Esophagus squamous epithelium (tissue), 5 donors: ENCODE measurements around the gene ACER3. TPM values are rescaled to one million over a fixed set of nuclear protein-coding genes. Genes with fewer than 3 reads are reported as not detected.

Experiments
- DNase-seq: peaks from one replicate; lab custom pipeline; 2025; lab: John Stamatoyannopoulos, UW
- H3K27ac ChIP-seq, 4 donors: fragments of 200-600 bp; sonication (generic); one replicate each; pipeline ENCODE4 v1.5.1; 2016 to 2019; ENCODE audit warnings: mild to moderate bottlenecking in 1 of 4
- H3K27me3 ChIP-seq, 4 donors: fragments of 200-600 bp; sonication (generic); 1 replicate in 3 of 4; 2 replicates in 1 of 4; pipeline versions ENCODE4 v1.5.1 to v1.6.0; 2017 to 2021; ENCODE audit warnings: antibody characterized with exemption in 1 of 4
- H3K36me3 ChIP-seq, 3 donors: fragments of 200-600 bp; sonication (generic); one replicate each; pipeline ENCODE4 v1.5.1; 2016 to 2019
- H3K4me1 ChIP-seq, 3 donors: fragments of 200-600 bp; sonication (generic); one replicate each; pipeline ENCODE4 v1.5.1; 2017 to 2019
- H3K4me3 ChIP-seq, 4 donors: fragments of 200-600 bp; sonication (generic); 1 replicate in 3 of 4; 2 replicates in 1 of 4; pipeline ENCODE4 v1.5.1; 2016 to 2019; ENCODE audit warnings: mild to moderate bottlenecking in 2 of 4, moderate library complexity in 1 of 4
- H3K9me3 ChIP-seq, 3 donors: fragments of 200-600 bp; sonication (generic); one replicate each; pipeline ENCODE4 v1.5.1; 2016 to 2019
- CTCF ChIP-seq, 6 experiments: fragments of 450-650 bp in 4 of 6; fragments of 200-600 bp in 2 of 6; sonication (generic) in 2 of 6; IDR thresholded peaks; one replicate each; pipeline ENCODE4 v1.5.1; 2016 to 2019; ENCODE audit warnings: antibody characterized with exemption in 6 of 6, mild to moderate bottlenecking in 4 of 6, moderate library complexity in 4 of 6
- POLR2A ChIP-seq, 4 donors: fragments of 450-650 bp; IDR thresholded peaks; one replicate each; pipeline ENCODE4 v1.6.1; 2017; ENCODE audit warnings: antibody characterized with exemption in 4 of 4, mild to moderate bottlenecking in 4 of 4, moderate library complexity in 3 of 4
- WGBS, 2 donors: methylation state at CpG; one replicate each; pipeline ENCODE4 v1.1.5; 2018; 5-methylcytosine and 5-hydroxymethylcytosine counted together
- intact Hi-C: fragments of 100-400 bp; cut with DNase I; formaldehyde crosslinking; loops from one replicate; pipeline ENCODE4 v1.15.0; 2022
- total RNA-seq, 4 donors: library from RNA; depleted of rRNA; stranded (reverse); fragments of >200 nt; gene quantifications; one replicate each; pipeline ENCODE4 v1.1.0, GENCODE V29; 2016
- donor health status: DM: yes; HTN: yes; CAD: no.

Gene ACER3
- total RNA-seq, 4 donors from 2014 or later = 9.9 to 34.2 (median 23.3) TPM

GRCh38 chr11:76822406-76822805, 38.3 kb upstream of the ACER3 start:
- H3K9me3 ChIP-seq = no peaks in the 10 kb centered on the region
- TF ChIP-seq CTCF (IDR thresholded peaks at IDR 0.05) (no peak), POLR2A (IDR thresholded peaks at IDR 0.05) (no peak)
- intact Hi-C loops = no loop called here
- H3K4me3 ChIP-seq = no peak overlapping the region
- H3K4me1 ChIP-seq = peaks cover 14 to 29% (median 20%) of the 10 kb centered on the region in 3 donors
- H3K27me3 ChIP-seq = no peaks in the 10 kb centered on the region
- 55 to 67% methylated on average over 1 of the region's 1 CpG for WGBS, 2 donors
- DNase-seq = no peak
- no peak overlapping the region for H3K27ac ChIP-seq
- H3K36me3 ChIP-seq = no peaks in the 10 kb centered on the region

- peak overlapping the region in 1 of 4 donors; percentile 32 for H3K4me3 ChIP-seq
- no peaks in the 10 kb centered on the region for H3K36me3 ChIP-seq
- H3K9me3 ChIP-seq = no peaks in the 10 kb centered on the region
- peaks cover 14 to 29% (median 20%) of the 10 kb centered on the region in 3 donors for H3K4me1 ChIP-seq
- intact Hi-C loops = no loop called here
- H3K27me3 ChIP-seq = no peaks in the 10 kb centered on the region
- 33 to 39% methylated on average over 7 to 9 of the region's 9 CpGs for WGBS, 2 donors
- H3K27ac ChIP-seq = peak overlapping the region in 3 of 4 donors; percentile 60 to 67 (median 65)
- TF ChIP-seq CTCF (IDR thresholded peaks at IDR 0.05) (no peak), POLR2A (IDR thresholded peaks at IDR 0.05) (no peak)
- DNase-seq = no peak
These were observed 37.2 kb upstream of the ACER3 start for GRCh38 chr11:76823481-76824028.

- no peaks in the 10 kb centered on the region for H3K9me3 ChIP-seq
- peak overlapping the region; percentile 3 to 67 (median 62) for H3K27ac ChIP-seq
- H3K4me3 ChIP-seq = no peak overlapping the region
- H3K27me3 ChIP-seq = no peaks in the 10 kb centered on the region
- 26 to 31% methylated on average over 9 of the region's 9 CpGs for WGBS, 2 donors
- DNase-seq = no peak
- intact Hi-C loops = no loop called here
- TF ChIP-seq CTCF (IDR thresholded peaks at IDR 0.05) (no peak), POLR2A (IDR thresholded peaks at IDR 0.05) (no peak)
- H3K4me1 ChIP-seq = peaks cover 14 to 29% (median 20%) of the 10 kb centered on the region in 3 donors
- no peaks in the 10 kb centered on the region for H3K36me3 ChIP-seq
These were observed 36.4 kb upstream of the ACER3 start for GRCh38 chr11:76824083-76824939.

- TF ChIP-seq CTCF (IDR thresholded peaks at IDR 0.05) = no peak
- no peak for TF ChIP-seq POLR2A (IDR thresholded peaks at IDR 0.05)
- 29 to 45% methylated on average over 5 of the region's 5 CpGs for WGBS, 2 donors
- DNase-seq = no peak
- no peaks in the 10 kb centered on the region for H3K9me3 ChIP-seq
- intact Hi-C loops = no loop called here
- no peak overlapping the region for H3K4me3 ChIP-seq
- peaks cover 14 to 30% (median 23%) of the 10 kb centered on the region in 3 donors for H3K4me1 ChIP-seq
- no peaks in the 10 kb centered on the region for H3K36me3 ChIP-seq
- peak overlapping the region; percentile 2 to 65 (median 28) for H3K27ac ChIP-seq
- H3K27me3 ChIP-seq = no peaks in the 10 kb centered on the region
These were observed 35.6 kb upstream of the ACER3 start for GRCh38 chr11:76824980-76825725.
